ENCODE results near the gene TRIM37.

DNA sequence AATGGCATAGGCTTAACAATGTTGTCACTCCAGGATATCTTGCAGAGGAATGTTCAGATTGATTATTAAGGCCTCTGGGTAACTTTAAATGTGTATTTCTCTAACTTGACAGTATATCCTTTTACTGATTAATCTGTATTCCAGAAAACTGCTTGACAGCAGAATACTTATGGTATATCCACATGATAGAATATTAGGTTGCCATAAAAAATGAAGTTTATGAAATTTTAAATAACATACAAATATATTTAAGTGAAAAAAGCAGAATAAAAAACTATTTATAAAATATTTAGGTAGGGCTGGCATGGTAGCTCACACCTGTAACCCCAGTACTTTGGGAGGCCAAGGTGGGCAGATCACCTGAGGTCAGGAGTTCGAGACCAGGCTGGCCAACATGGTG is 106.7 kb downstream of the TRIM37 start:
- TF ChIP-seq, protein P1, sequence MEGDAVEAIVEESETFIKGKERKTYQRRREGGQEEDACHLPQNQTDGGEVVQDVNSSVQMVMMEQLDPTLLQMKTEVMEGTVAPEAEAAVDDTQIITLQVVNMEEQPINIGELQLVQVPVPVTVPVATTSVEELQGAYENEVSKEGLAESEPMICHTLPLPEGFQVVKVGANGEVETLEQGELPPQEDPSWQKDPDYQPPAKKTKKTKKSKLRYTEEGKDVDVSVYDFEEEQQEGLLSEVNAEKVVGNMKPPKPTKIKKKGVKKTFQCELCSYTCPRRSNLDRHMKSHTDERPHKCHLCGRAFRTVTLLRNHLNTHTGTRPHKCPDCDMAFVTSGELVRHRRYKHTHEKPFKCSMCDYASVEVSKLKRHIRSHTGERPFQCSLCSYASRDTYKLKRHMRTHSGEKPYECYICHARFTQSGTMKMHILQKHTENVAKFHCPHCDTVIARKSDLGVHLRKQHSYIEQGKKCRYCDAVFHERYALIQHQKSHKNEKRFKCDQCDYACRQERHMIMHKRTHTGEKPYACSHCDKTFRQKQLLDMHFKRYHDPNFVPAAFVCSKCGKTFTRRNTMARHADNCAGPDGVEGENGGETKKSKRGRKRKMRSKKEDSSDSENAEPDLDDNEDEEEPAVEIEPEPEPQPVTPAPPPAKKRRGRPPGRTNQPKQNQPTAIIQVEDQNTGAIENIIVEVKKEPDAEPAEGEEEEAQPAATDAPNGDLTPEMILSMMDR (IDR thresholded peaks at IDR 0.05; ENCODE audit: borderline replicate concordance, extremely low read depth, low read length, poor library complexity, severe bottlenecking): no peak
- TF ChIP-seq EZH2 (IDR thresholded peaks at IDR 0.05; ENCODE audit: borderline replicate concordance, low read depth, low read length, severe bottlenecking): no peak

All from DND-41 (cell line).